OCI-LY7 (cell line): Measurements from ENCODE around the gene FLNC. TPM values are rescaled to one million over a fixed set of nuclear protein-coding genes. Genes with fewer than 3 reads are reported as not detected.

Experiments
- BruUV-seq: library from RNA; stranded (reverse); fragments of 400-500 nt; replicated peaks from 2 replicates; lab custom pipeline; 2021; lab: Mats Ljungman, UMichigan
- CTCF ChIA-PET: fragments of 300-600 bp; sonication (Branson Sonifier 250); formaldehyde crosslinking; loops from one replicate; lab custom pipeline; 2022; ENCODE audit warnings: antibody characterized with exemption; ENCODE audit not compliant: unreplicated experiment; lab: Charles Lee
- POLR2A ChIA-PET: fragments of 300-600 bp; sonication (Branson Sonifier 250); formaldehyde crosslinking; loops from one replicate; lab custom pipeline; 2022; ENCODE audit warnings: antibody characterized with exemption; lab: Charles Lee
- DNase-seq: peaks from one replicate; pipeline ENCODE4 v3.0.0-alpha.2; 2015; ENCODE audit warnings: low spot score
- H2AFZ ChIP-seq: fragments of 200-600 bp; sonication (generic), shearing (Covaris generic); 2 replicates; pipeline ENCODE4 v1.6.1; 2014; ENCODE audit warnings: mild to moderate bottlenecking, antibody characterized with exemption, low read length, moderate library complexity
- H3K27ac ChIP-seq: fragments of 200-600 bp; sonication (generic); 2 replicates; pipeline ENCODE4 v1.5.1; 2014; ENCODE audit warnings: mixed run types, low read depth, mild to moderate bottlenecking, moderate library complexity, low read length, inconsistent platforms; ENCODE audit not compliant: poor library complexity, severe bottlenecking
- H3K36me3 ChIP-seq: fragments of 200-600 bp; sonication (generic); 2 replicates; pipeline ENCODE4 v1.6.1; 2014; ENCODE audit warnings: mild to moderate bottlenecking, antibody characterized with exemption, low read length, moderate library complexity, mixed read lengths; ENCODE audit not compliant: insufficient read depth
- H3K4me1 ChIP-seq: fragments of 200-600 bp; sonication (generic); 2 replicates; pipeline ENCODE4 v1.5.1; 2014; ENCODE audit warnings: mild to moderate bottlenecking, low read length; ENCODE audit not compliant: insufficient read depth, poor library complexity, severe bottlenecking
- H3K4me2 ChIP-seq: fragments of 200-600 bp; sonication (generic); 2 replicates; pipeline ENCODE4 v1.6.1; 2014; ENCODE audit warnings: mild to moderate bottlenecking, low read length
- H3K4me3 ChIP-seq: fragments of 200-600 bp; sonication (generic); 2 replicates; pipeline ENCODE4 v1.5.1; 2014; ENCODE audit warnings: mild to moderate bottlenecking, low read depth, low read length; ENCODE audit not compliant: poor library complexity, severe bottlenecking
- H3K79me2 ChIP-seq: fragments of 200-600 bp; sonication (generic); 2 replicates; pipeline ENCODE4 v1.6.1; 2016; ENCODE audit warnings: low read depth, mild to moderate bottlenecking, low read length, moderate library complexity, mixed read lengths; ENCODE audit not compliant: insufficient read depth
- H3K9me2 ChIP-seq: fragments of 200-600 bp; sonication (generic); 2 replicates; pipeline ENCODE4 v1.6.1; 2016; ENCODE audit warnings: mild to moderate bottlenecking, low read length, mixed read lengths; ENCODE audit not compliant: insufficient read depth
- H3K9me3 ChIP-seq: fragments of 200-600 bp; sonication (generic); 2 replicates; pipeline ENCODE4 v1.6.1; 2014; ENCODE audit warnings: mild to moderate bottlenecking, mixed run types, low read length, mixed read lengths
- H4K20me1 ChIP-seq: fragments of 200-600 bp; sonication (generic); 2 replicates; pipeline ENCODE4 v1.6.1; 2014; ENCODE audit warnings: mild to moderate bottlenecking, antibody characterized with exemption, low read length, moderate library complexity, mixed read lengths; ENCODE audit not compliant: insufficient read depth
- EZH2phosphoT487 ChIP-seq: fragments of 200-600 bp; sonication (generic); IDR thresholded peaks from 2 replicates; pipeline ENCODE4 v1.6.1; 2018; ENCODE audit warnings: low read depth, borderline replicate concordance, mild to moderate bottlenecking, mixed run types, antibody characterized with exemption, low read length, moderate library complexity, mixed read lengths
- intact Hi-C: fragments of 100-400 bp; cut with micrococcal nuclease; formaldehyde crosslinking; loops from one replicate; pipeline ENCODE4 v1.10.0; 2022; ENCODE audit not compliant: unreplicated experiment
- total RNA-seq, 2 experiments: library from RNA; depleted of rRNA in 1 of 2; stranded (reverse); fragments of >200 nt in 1 of 2; shearing (Covaris generic) in 1 of 2; gene quantifications; 2 replicates each; pipeline ENCODE4 v1.2.3, GENCODE V29; 2014 to 2022
- TF ChIP-seq, protein P1 (sequence below): fragments of 200-600 bp; sonication (generic); conservative IDR thresholded peaks from 2 replicates; pipeline ENCODE4 v1.5.1; 2014; ENCODE audit warnings: mild to moderate bottlenecking, antibody characterized with exemption, low read length, moderate library complexity, mixed read lengths

FLNC gene
- total RNA-seq, 2 experiments from 2014 or later = 0.03 to 0.06 TPM

DNA sequence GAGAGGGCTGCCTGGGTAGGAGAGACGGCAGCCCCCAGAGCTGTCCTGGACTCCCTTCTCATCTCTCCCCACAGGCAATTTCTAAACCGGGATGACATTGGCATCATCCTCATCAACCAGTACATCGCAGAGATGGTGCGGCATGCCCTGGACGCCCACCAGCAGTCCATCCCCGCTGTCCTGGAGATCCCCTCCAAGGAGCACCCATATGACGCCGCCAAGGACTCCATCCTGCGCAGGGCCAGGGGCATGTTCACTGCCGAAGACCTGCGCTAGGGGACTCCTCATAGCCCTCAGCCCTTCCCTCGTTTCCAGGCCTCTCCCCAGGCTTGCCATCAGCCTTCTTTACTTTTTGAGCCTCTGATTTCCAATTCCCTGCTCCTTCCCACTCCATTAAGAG is 35.1 kb downstream of the FLNC start:
- intact Hi-C loops = no loop called here

DNA sequence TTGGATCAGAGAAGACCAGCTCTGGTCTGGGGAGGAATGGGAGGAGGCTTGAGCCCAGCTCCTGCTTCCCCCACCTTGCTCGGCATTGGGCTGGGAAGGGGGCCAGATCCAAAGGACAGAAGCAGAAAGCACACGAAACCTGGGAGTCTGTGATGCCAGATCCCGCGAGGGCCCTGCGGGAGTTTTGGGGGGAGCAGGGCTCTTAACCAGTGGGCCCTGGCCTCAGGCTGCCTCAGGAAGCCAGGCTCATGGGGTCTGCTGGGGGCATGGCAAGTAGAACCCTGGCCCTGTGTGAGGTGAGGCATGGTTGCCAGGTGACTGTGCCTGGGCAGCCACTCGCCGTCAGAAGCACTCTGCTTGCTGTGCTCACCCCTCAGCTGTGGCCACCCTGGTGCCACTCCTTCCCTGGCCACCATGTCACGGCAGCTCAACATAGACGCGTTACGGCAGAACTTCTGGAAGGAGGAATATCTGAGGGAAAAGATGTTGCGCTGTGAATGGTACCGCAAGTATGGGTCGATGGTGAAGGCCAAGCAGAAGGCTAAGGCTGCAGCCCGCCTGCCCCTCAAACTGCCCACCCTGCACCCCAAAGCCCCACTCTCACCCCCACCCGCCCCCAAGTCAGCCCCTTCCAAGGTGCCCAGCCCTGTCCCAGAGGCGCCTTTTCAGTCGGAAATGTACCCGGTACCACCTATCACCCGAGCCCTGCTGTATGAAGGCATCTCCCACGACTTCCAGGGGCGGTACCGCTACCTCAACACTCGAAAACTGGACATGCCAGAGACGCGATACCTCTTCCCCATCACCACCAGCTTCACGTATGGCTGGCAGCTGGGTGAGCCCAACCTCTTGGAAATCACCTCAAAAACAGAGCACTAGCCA is 36.0 kb downstream of the FLNC start:
- no TSS peak for BruUV-seq
- H2AFZ ChIP-seq = no peak overlapping the region
- TF ChIP-seq EZH2phosphoT487 = no peak
- TF ChIP-seq, protein P1, sequence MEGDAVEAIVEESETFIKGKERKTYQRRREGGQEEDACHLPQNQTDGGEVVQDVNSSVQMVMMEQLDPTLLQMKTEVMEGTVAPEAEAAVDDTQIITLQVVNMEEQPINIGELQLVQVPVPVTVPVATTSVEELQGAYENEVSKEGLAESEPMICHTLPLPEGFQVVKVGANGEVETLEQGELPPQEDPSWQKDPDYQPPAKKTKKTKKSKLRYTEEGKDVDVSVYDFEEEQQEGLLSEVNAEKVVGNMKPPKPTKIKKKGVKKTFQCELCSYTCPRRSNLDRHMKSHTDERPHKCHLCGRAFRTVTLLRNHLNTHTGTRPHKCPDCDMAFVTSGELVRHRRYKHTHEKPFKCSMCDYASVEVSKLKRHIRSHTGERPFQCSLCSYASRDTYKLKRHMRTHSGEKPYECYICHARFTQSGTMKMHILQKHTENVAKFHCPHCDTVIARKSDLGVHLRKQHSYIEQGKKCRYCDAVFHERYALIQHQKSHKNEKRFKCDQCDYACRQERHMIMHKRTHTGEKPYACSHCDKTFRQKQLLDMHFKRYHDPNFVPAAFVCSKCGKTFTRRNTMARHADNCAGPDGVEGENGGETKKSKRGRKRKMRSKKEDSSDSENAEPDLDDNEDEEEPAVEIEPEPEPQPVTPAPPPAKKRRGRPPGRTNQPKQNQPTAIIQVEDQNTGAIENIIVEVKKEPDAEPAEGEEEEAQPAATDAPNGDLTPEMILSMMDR = no peak
- peaks cover 20% of the 10 kb centered on the region for H3K79me2 ChIP-seq
- H3K4me3 ChIP-seq = no peak overlapping the region
- peaks cover 20% of the 10 kb centered on the region; the same call in 1 of the 2 replicates for H3K36me3 ChIP-seq
- peaks cover 4% of the 10 kb centered on the region; the same call in 1 of the 2 replicates for H4K20me1 ChIP-seq
- H3K4me1 ChIP-seq = peaks cover 38% of the 10 kb centered on the region
- DNase-seq = no peak
- H3K9me3 ChIP-seq = no peaks in the 10 kb centered on the region
- POLR2A ChIA-PET = interaction anchor here (1.0 kb wide), 1 partner anchor 152 kb away, joined by 3 read pairs; no protein-coding TSS in a partner anchor
- H3K4me2 ChIP-seq = no peak overlapping the region
- no peaks in the 10 kb centered on the region for H3K9me2 ChIP-seq
- CTCF ChIA-PET = no interaction called here
- intact Hi-C loops = no loop called here
- no peak overlapping the region for H3K27ac ChIP-seq

More for the DNA sequence above, 35.1 kb downstream of the FLNC start:
- Histone ChIP-seq H3K4me1 (peaks cover 31% of the 10 kb centered on the region), H3K4me3 (no peak overlapping the region), H3K4me2 (no peak overlapping the region), H3K36me3 (peaks cover 20% of the 10 kb centered on the region; the same call in 1 of the 2 replicates), H3K9me3 (no peaks in the 10 kb centered on the region), H4K20me1 (peaks cover 4% of the 10 kb centered on the region; the same call in 1 of the 2 replicates), H3K27ac (no peak overlapping the region), H2AFZ (no peak overlapping the region), H3K79me2 (peaks cover 20% of the 10 kb centered on the region), H3K9me2 (no peaks in the 10 kb centered on the region)
- ChIA-PET POLR2A (no interaction called here), CTCF (no interaction called here)
- DNase-seq = no peak
- TSS peak; percentile 65 for BruUV-seq
- TF ChIP-seq, protein P1 = no peak
- TF ChIP-seq EZH2phosphoT487 = no peak

DNA sequence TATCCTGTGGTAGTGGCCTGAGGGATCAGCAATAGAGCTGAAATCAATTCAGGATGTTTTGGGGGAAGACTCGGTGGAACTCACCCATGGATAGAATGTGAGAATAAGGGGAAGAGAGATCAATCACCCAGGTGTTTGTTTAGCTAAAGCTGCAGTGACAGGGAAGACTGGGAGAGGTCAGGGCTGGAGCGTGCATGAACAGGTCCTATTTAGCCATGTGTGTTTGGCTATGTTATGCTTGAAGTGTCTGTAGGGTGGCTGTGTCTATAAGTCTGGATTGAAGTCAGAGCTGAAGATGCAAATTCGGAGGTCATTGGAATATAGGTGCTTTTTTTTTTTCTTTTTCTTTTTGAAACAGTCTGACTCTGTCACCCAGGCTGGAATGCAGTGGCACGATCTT is 37.0 kb downstream of the FLNC start:
- no peak overlapping the region for H2AFZ ChIP-seq
- no peak overlapping the region for H3K4me2 ChIP-seq
- H3K4me1 ChIP-seq = peaks cover 44% of the 10 kb centered on the region
- DNase-seq = no peak
- peaks cover 20% of the 10 kb centered on the region; the same call in 1 of the 2 replicates for H3K36me3 ChIP-seq
- ChIA-PET POLR2A (no interaction called here), CTCF (no interaction called here)
- intact Hi-C loops = no loop called here
- no peaks in the 10 kb centered on the region for H3K9me3 ChIP-seq
- TF ChIP-seq, protein P1 = no peak
- no peak for TF ChIP-seq EZH2phosphoT487
- H3K27ac ChIP-seq = no peak overlapping the region
- no peaks in the 10 kb centered on the region for H3K9me2 ChIP-seq
- H3K79me2 ChIP-seq = peaks cover 20% of the 10 kb centered on the region
- peaks cover 4% of the 10 kb centered on the region; the same call in 1 of the 2 replicates for H4K20me1 ChIP-seq
- no peak overlapping the region for H3K4me3 ChIP-seq
- BruUV-seq = no TSS peak
